Transverse colon (tissue), 4 donors: ENCODE results near the gene HEBP1.

Experiments
- CTCF ChIP-seq, 5 experiments: fragments of 200-600 bp in 3 of 5; fragments of 450-650 bp in 2 of 5; sonication (generic) in 3 of 5; IDR thresholded peaks; 1 replicate in 2 of 5; 2 replicates in 3 of 5; pipeline ENCODE4 v1.5.1; 2016 to 2017; ENCODE audit warnings: antibody characterized with exemption in 5 of 5, inconsistent platforms in 3 of 5, mild to moderate bottlenecking in 2 of 5, moderate library complexity in 1 of 5
- POLR2A ChIP-seq: fragments of 450-650 bp; IDR thresholded peaks from one replicate; pipeline ENCODE4 v1.6.1; 2016; ENCODE audit warnings: antibody characterized with exemption, mild to moderate bottlenecking, moderate library complexity
- POLR2AphosphoS5 ChIP-seq, 3 donors: sonication (generic); formaldehyde crosslinking; IDR thresholded peaks; one replicate each; pipeline ENCODE4 v1.6.1; 2016; ENCODE audit warnings: antibody characterized with exemption in 3 of 3

- TF ChIP-seq POLR2AphosphoS5 (IDR thresholded peaks at IDR 0.05) (no peak), POLR2A (no peak), CTCF (IDR thresholded peaks at IDR 0.05) (no peak)
These were observed 58.4 kb downstream of the HEBP1 start for GRCh38 chr12:12941450-12942350.
